Mucosa of descending colon (tissue), 3 donors: Measurements from ENCODE around the gene MEGF6. TPM values are rescaled to one million over a fixed set of nuclear protein-coding genes. Genes with fewer than 3 reads are reported as not detected.

Experiments used
- ATAC-seq: fragments of 200-7000 bp; cut with Tn5 transposase; one replicate; pipeline ENCODE4 v1.9.1; 2020; ENCODE audit warnings: mild to moderate bottlenecking, moderate library complexity
- DNase-seq, 3 donors: peaks; one replicate each; pipeline ENCODE4 v3.0.0-alpha.2; 2020
- H3K36me3 ChIP-seq: fragments of 200-600 bp; one replicate; pipeline ENCODE4 v1.8.0; 2021; ENCODE audit warnings: low read depth, mild to moderate bottlenecking
- H3K4me1 ChIP-seq: fragments of 200-600 bp; one replicate; pipeline ENCODE4 v1.8.0; 2021; ENCODE audit warnings: low read depth, mild to moderate bottlenecking
- H3K4me3 ChIP-seq: fragments of 200-600 bp; one replicate; pipeline ENCODE4 v1.8.0; 2021; ENCODE audit warnings: mild to moderate bottlenecking
- H3K9me3 ChIP-seq: fragments of 200-600 bp; one replicate; pipeline ENCODE4 v1.8.0; 2021; ENCODE audit warnings: mild to moderate bottlenecking
- CTCF ChIP-seq: fragments of 200-600 bp; IDR thresholded peaks from one replicate; pipeline ENCODE4 v1.8.0; 2022; ENCODE audit warnings: antibody characterized with exemption, mild to moderate bottlenecking
- intact Hi-C, 2 donors: fragments of 100-400 bp; cut with DNase I in 1 of 2; cut with micrococcal nuclease in 1 of 2; formaldehyde crosslinking; loops; one replicate each; pipeline versions ENCODE4 v1.11.0 to v1.11.1; 2022; cut with DNase I, micrococcal nuclease
- total RNA-seq, 3 donors: library from RNA; stranded (reverse); fragmentation: NEBNext Ultra II Directional in 2 of 3; extraction: Animal tissue kit (Norgen Biotek cat#: 25700) in 2 of 3; gene quantifications; one replicate each; pipeline versions ENCODE4 v1.2.1 to v1.2.4, GENCODE V29; 2021 to 2023
- donor health status: DM: no; HTN: no; CAD: no; lungs with moderate emphysema.
- donor health status: DM: no; HTN: no; CAD: no.
- donor health status: DM: no; HTN: yes; CAD: no.

Gene MEGF6
- total RNA-seq, 3 donors from 2014 or later: 6.2 to 12.2 (median 8.5) TPM

GRCh38 chr1:3651930-3652547, 40.7 kb upstream of the MEGF6 start, which contains the start of gene TP73:
TSS of gene TP73 (plus strand) at chr1:3652516. CDS start at chr1:3682366, 29,850 bp downstream.
- H3K4me1 ChIP-seq: peaks cover 35% of the 10 kb centered on the region
- no peak within 1 kb of the TSS for H3K4me3 ChIP-seq
- H3K36me3 ChIP-seq: no peaks in the 10 kb centered on the region
- DNase-seq: peak in 1 of 3 donors; percentile 39
- no peaks in the 10 kb centered on the region for H3K9me3 ChIP-seq
- ATAC-seq: peak; percentile 10
- TF ChIP-seq CTCF: no peak
- intact Hi-C loops: no loop called here

GRCh38 chr1:3651026-3651929, 40.0 kb upstream of the MEGF6 start:
- ATAC-seq: peak; percentile 2
- no peak for TF ChIP-seq CTCF
- peaks cover 35% of the 10 kb centered on the region for H3K4me1 ChIP-seq
- H3K4me3 ChIP-seq: no peak overlapping the region
- no peaks in the 10 kb centered on the region for H3K36me3 ChIP-seq
- intact Hi-C loops: no loop called here
- H3K9me3 ChIP-seq: no peaks in the 10 kb centered on the region
- peak in 1 of 3 donors; percentile 38 for DNase-seq

GRCh38 chr1:3650248-3651025, 39.1 kb upstream of the MEGF6 start:
- intact Hi-C loops: no loop called here
- no peaks in the 10 kb centered on the region for H3K36me3 ChIP-seq
- DNase-seq: peak in 1 of 3 donors; percentile 34
- peak overlapping the region; percentile 93 for H3K4me3 ChIP-seq
- H3K4me1 ChIP-seq: peaks cover 35% of the 10 kb centered on the region
- no peak for ATAC-seq
- TF ChIP-seq CTCF: no peak
- no peaks in the 10 kb centered on the region for H3K9me3 ChIP-seq

- DNase-seq (peak; percentile 91 to 94 (median 92)), ATAC-seq (peak; percentile 97)
- H3K4me1 ChIP-seq: peaks cover 35% of the 10 kb centered on the region
- H3K36me3 ChIP-seq: no peaks in the 10 kb centered on the region
- intact Hi-C loops: no loop called here
- H3K9me3 ChIP-seq: no peaks in the 10 kb centered on the region
- peak within 1 kb of the TSS; percentile 93 for H3K4me3 ChIP-seq
- TF ChIP-seq CTCF: no peak
Measured at GRCh38 chr1:3649342-3650247, 38.3 kb upstream of the MEGF6 start, which contains the start of gene WRAP73. TSS of gene WRAP73 (minus strand) at chr1:3650103. CDS start at chr1:3649999, 104 bp downstream.
